Neural progenitor cell (in vitro differentiated cells): ENCODE results near the gene AK8. TPM values are rescaled to one million over a fixed set of nuclear protein-coding genes. Genes with fewer than 3 reads are reported as not detected.
A peak's percentile ranks its signal among the peaks of the same experiment; 100 is the strongest.

Source experiments
- DNase-seq: peaks from one replicate; pipeline ENCODE4 v3.0.0-alpha.2; 2016; ENCODE audit warnings: low spot score
- H2AFZ ChIP-seq: fragments of 200-600 bp; sonication (generic); replicated peaks from 2 replicates; pipeline ENCODE4 v1.6.1; 2016; ENCODE audit warnings: antibody characterized with exemption
- H3F3A ChIP-seq: fragments of 200-600 bp; sonication (generic); 2 replicates; pipeline ENCODE4 v1.6.1; 2016; ENCODE audit warnings: antibody characterized with exemption, low read depth
- H3K27ac ChIP-seq: fragments of 200-600 bp; sonication (generic); 2 replicates; pipeline ENCODE4 v1.5.1; 2016; ENCODE audit warnings: mild to moderate bottlenecking
- H3K27me3 ChIP-seq: fragments of 200-600 bp; sonication (generic); 2 replicates; pipeline ENCODE4 v1.6.1; 2016; ENCODE audit warnings: mild to moderate bottlenecking, moderate library complexity
- H3K36me3 ChIP-seq: fragments of 200-600 bp; sonication (generic); 2 replicates; pipeline ENCODE4 v1.5.1; 2016
- H3K4me1 ChIP-seq: fragments of 200-600 bp; sonication (generic); 2 replicates; pipeline ENCODE4 v1.6.1; 2016; ENCODE audit warnings: mixed run types
- H3K4me2 ChIP-seq: fragments of 200-600 bp; sonication (generic); 2 replicates; pipeline ENCODE4 v1.6.1; 2016
- H3K4me3 ChIP-seq: fragments of 200-600 bp; sonication (generic); 2 replicates; pipeline ENCODE4 v1.5.1; 2016
- H3K79me2 ChIP-seq: fragments of 200-600 bp; sonication (generic); 2 replicates; pipeline ENCODE4 v1.6.1; 2016; ENCODE audit warnings: low read depth
- H3K9ac ChIP-seq: fragments of 200-600 bp; sonication (generic); 2 replicates; pipeline ENCODE4 v1.6.1; 2016
- H3K9me3 ChIP-seq: fragments of 200-600 bp; sonication (generic); 2 replicates; pipeline ENCODE4 v1.5.1; 2016; ENCODE audit warnings: low read depth
- H4K20me1 ChIP-seq: fragments of 200-600 bp; sonication (generic); 2 replicates; pipeline ENCODE4 v1.6.1; 2016; ENCODE audit warnings: low read depth
- H3K27ac Mint-ChIP-seq: 3 replicates; pipeline ENCODE4 v1.8.0; 2021; ENCODE audit warnings: mixed read lengths
- H3K27me3 Mint-ChIP-seq: 2 replicates; pipeline ENCODE4 v1.8.0; 2022; ENCODE audit warnings: low read depth, mild to moderate bottlenecking, inconsistent platforms, moderate library complexity, mixed read lengths; ENCODE audit not compliant: insufficient read depth
- H3K36me3 Mint-ChIP-seq: 3 replicates; pipeline ENCODE4 v1.8.0; 2021; ENCODE audit warnings: mixed read lengths
- H3K4me1 Mint-ChIP-seq: 3 replicates; pipeline ENCODE4 v1.8.0; 2021; ENCODE audit warnings: mixed read lengths
- H3K4me3 Mint-ChIP-seq: 3 replicates; pipeline ENCODE4 v1.8.0; 2021; ENCODE audit warnings: mild to moderate bottlenecking, moderate library complexity, mixed read lengths
- H3K9me3 Mint-ChIP-seq: 3 replicates; pipeline ENCODE4 v1.8.0; 2020; ENCODE audit warnings: mixed read lengths
- CTCF ChIP-seq: fragments of 200-600 bp; sonication (generic); IDR thresholded peaks from 2 replicates; pipeline ENCODE4 v1.5.1; 2017; ENCODE audit warnings: antibody characterized with exemption, mild to moderate bottlenecking
- EZH2 ChIP-seq: fragments of 200-600 bp; sonication (generic); IDR thresholded peaks from 2 replicates; pipeline ENCODE4 v1.6.1; 2017; ENCODE audit warnings: antibody characterized with exemption, mild to moderate bottlenecking, moderate library complexity
- EZH2phosphoT487 ChIP-seq: fragments of 200-600 bp; sonication (generic); IDR thresholded peaks from 2 replicates; pipeline ENCODE4 v1.6.1; 2017; ENCODE audit warnings: antibody characterized with exemption
- total RNA-seq: library from RNA; depleted of rRNA; stranded (reverse); fragments of >200 nt; gene quantifications from 2 replicates; pipeline ENCODE4 v1.2.3, GENCODE V29; 2015; ENCODE audit warnings: low replicate concordance

AK8 gene
- total RNA-seq, 1 donor from 2014 or later = 0.43 TPM

GRCh38 chr9:132905726-132906125 is 27.6 kb upstream of the AK8 start:
- no peak for DNase-seq
- H3K4me1 Mint-ChIP-seq = peaks cover 6% of the 10 kb centered on the region
- no peaks in the 10 kb centered on the region for H3K27me3 ChIP-seq
- no peaks in the 10 kb centered on the region for H3K79me2 ChIP-seq
- H3K4me3 ChIP-seq = no peak overlapping the region
- no peaks in the 10 kb centered on the region for H3K4me1 ChIP-seq
- H3K27ac Mint-ChIP-seq = no peak overlapping the region
- H3F3A ChIP-seq = peaks cover 10% of the 10 kb centered on the region
- no peak overlapping the region for H3K9ac ChIP-seq
- TF ChIP-seq CTCF = no peak
- no peak for TF ChIP-seq EZH2phosphoT487
- TF ChIP-seq EZH2 = no peak
- peaks cover 14% of the 10 kb centered on the region for H4K20me1 ChIP-seq
- no peak overlapping the region for H3K27ac ChIP-seq
- no peak overlapping the region for H3K4me2 ChIP-seq
- no peaks in the 10 kb centered on the region for H3K9me3 ChIP-seq
- peaks cover 2% of the 10 kb centered on the region for H3K27me3 Mint-ChIP-seq
- peaks cover 9% of the 10 kb centered on the region for H3K36me3 Mint-ChIP-seq
- H3K4me3 Mint-ChIP-seq = no peak overlapping the region
- H3K36me3 ChIP-seq = peaks cover 6% of the 10 kb centered on the region
- H3K9me3 Mint-ChIP-seq = no peaks in the 10 kb centered on the region
- no peak overlapping the region for H2AFZ ChIP-seq

GRCh38 chr9:132903574-132904492 is 25.7 kb upstream of the AK8 start:
- no peaks in the 10 kb centered on the region for H3K9me3 ChIP-seq
- Mint-ChIP-seq H3K27ac (peak overlapping the region; percentile 8), H3K4me1 (peaks cover 6% of the 10 kb centered on the region), H3K27me3 (no peaks in the 10 kb centered on the region), H3K4me3 (no peak overlapping the region), H3K9me3 (no peaks in the 10 kb centered on the region), H3K36me3 (peaks cover 7% of the 10 kb centered on the region)
- H3F3A ChIP-seq = peaks cover 10% of the 10 kb centered on the region
- H3K4me1 ChIP-seq = no peaks in the 10 kb centered on the region
- no peaks in the 10 kb centered on the region for H3K27me3 ChIP-seq
- DNase-seq = no peak
- H2AFZ ChIP-seq = no peak overlapping the region
- TF ChIP-seq EZH2 (no peak), CTCF (no peak), EZH2phosphoT487 (no peak)
- H3K79me2 ChIP-seq = no peaks in the 10 kb centered on the region
- H3K4me2 ChIP-seq = no peak overlapping the region
- no peaks in the 10 kb centered on the region for H3K36me3 ChIP-seq
- peaks cover 14% of the 10 kb centered on the region for H4K20me1 ChIP-seq
- H3K4me3 ChIP-seq = no peak overlapping the region
- H3K9ac ChIP-seq = no peak overlapping the region
- H3K27ac ChIP-seq = no peak overlapping the region

- Histone ChIP-seq H3K27ac (no peak overlapping the region), H3K27me3 (no peaks in the 10 kb centered on the region), H3K36me3 (no peaks in the 10 kb centered on the region), H3F3A (peaks cover 10% of the 10 kb centered on the region), H3K4me1 (no peaks in the 10 kb centered on the region), H3K9me3 (no peaks in the 10 kb centered on the region), H3K9ac (no peak overlapping the region), H4K20me1 (peaks cover 14% of the 10 kb centered on the region), H2AFZ (no peak overlapping the region), H3K4me2 (no peak overlapping the region), H3K4me3 (no peak overlapping the region), H3K79me2 (no peaks in the 10 kb centered on the region)
- no peak for TF ChIP-seq EZH2
- TF ChIP-seq EZH2phosphoT487 = no peak
- TF ChIP-seq CTCF = peak; percentile 98
- H3K27me3 Mint-ChIP-seq = no peaks in the 10 kb centered on the region
- peak; percentile 78 for DNase-seq
- H3K4me3 Mint-ChIP-seq = no peak overlapping the region
- peaks cover 10% of the 10 kb centered on the region for H3K36me3 Mint-ChIP-seq
- no peaks in the 10 kb centered on the region for H3K9me3 Mint-ChIP-seq
- no peak overlapping the region for H3K27ac Mint-ChIP-seq
- H3K4me1 Mint-ChIP-seq = peaks cover 6% of the 10 kb centered on the region
Observed at GRCh38 chr9:132901858-132902831, 24.1 kb upstream of the AK8 start.
